ENCODE measurements around the gene RNF152. TPM values are rescaled to one million over a fixed set of nuclear protein-coding genes. Genes with fewer than 3 reads are reported as not detected.
A peak's percentile ranks its signal among the peaks of the same experiment; 100 is the strongest.

The RNF152 gene
- polyA plus RNA-seq, 1 of the 3 experiments (the other 2 are of a cell fraction), result 6.6 TPM

GRCh38 chr18:61833387-61833786 is 59.4 kb downstream of the RNF152 start:
- ChIA-PET CTCF (interaction anchor here (1.0 to 1.9 kb wide), 5 partner anchors 21 to 197 kb away, joined by 3 to 6 read pairs (median 4); no protein-coding TSS in a partner anchor), POLR2A (interaction anchor here (1.0 kb wide), 1 partner anchor 197 kb away, joined by 3 read pairs; no protein-coding TSS in a partner anchor)
- 4% methylated on average over 5 of the region's 5 CpGs for WGBS (ENCODE audit: low lambda C conversion rate)
- H3K79me2 ChIP-seq (ENCODE audit: insufficient read depth), result peaks cover 91% of the 10 kb centered on the region
- H4K20me1 ChIP-seq (ENCODE audit: insufficient read depth), result peaks cover 4% of the 10 kb centered on the region; the same call in 1 of the 2 replicates
- peaks cover 20 to 26% of the 10 kb centered on the region in 2 experiments for H3K4me1 ChIP-seq (ENCODE audit: control insufficient read depth in 1 of 2, insufficient read depth in 2 of 2, low read depth in 1 of 2, low read length in 1 of 2)
- peak; percentile 44 for DNase-seq
- H3F3A ChIP-seq (replicated peaks; ENCODE audit: insufficient read depth), result peaks cover 32% of the 10 kb centered on the region
- H3K27ac ChIP-seq (ENCODE audit: low read depth in 2 of 2, low read length in 1 of 2), result peak overlapping the region; percentile 94
- peak overlapping the region; percentile 14; the same call in 1 of the 2 replicates for H3K9ac ChIP-seq
- H3K9me3 ChIP-seq, result peaks cover 5% of the 10 kb centered on the region; the same call in 1 of the 2 replicates
- H3K4me2 ChIP-seq, result peak overlapping the region; percentile 45
- peak overlapping the region in 1 of 2 experiments; percentile 8; a peak in 1 of 4 replicates for H3K4me3 ChIP-seq (ENCODE audit: low read depth in 2 of 2, low read length in 1 of 2)
- H3K27me3 ChIP-seq (ENCODE audit: insufficient read depth), result no peaks in the 10 kb centered on the region
- no peaks in the 10 kb centered on the region for H3K9me2 ChIP-seq
- H3K36me3 ChIP-seq (replicated peaks in 1 of 2; ENCODE audit: control insufficient read depth in 1 of 2, insufficient read depth in 2 of 2, low read length in 1 of 2), result peaks cover 4 to 17% of the 10 kb centered on the region in 2 experiments
- H2AFZ ChIP-seq (ENCODE audit: low read depth), result no peak overlapping the region
- peak; percentile 29 for TF ChIP-seq RAD21 (IDR thresholded peaks at IDR 0.05; ENCODE audit: low read length)
- no peak for TF ChIP-seq RXRA (IDR thresholded peaks at IDR 0.05; ENCODE audit: borderline replicate concordance, low read depth)
- no peak for TF ChIP-seq RFX5 (IDR thresholded peaks at IDR 0.05; ENCODE audit: low read length)
- TF ChIP-seq CHD2 (IDR thresholded peaks at IDR 0.05; ENCODE audit: low read length, partially characterized antibody), result peak; percentile 17
- no peak for TF ChIP-seq NRF1 (IDR thresholded peaks at IDR 0.05; ENCODE audit: low read depth, low read length)
- no peak for TF ChIP-seq IRF3 (IDR thresholded peaks at IDR 0.05; ENCODE audit: low read depth, low read length)
- no peak for TF ChIP-seq CTCF (IDR thresholded peaks at IDR 0.05)
- peak; percentile 72 for TF ChIP-seq POLR2AphosphoS5 (IDR thresholded peaks at IDR 0.05; ENCODE audit: low read depth, low read length)
- no peak for TF ChIP-seq EZH2phosphoT487 (IDR thresholded peaks at IDR 0.05; ENCODE audit: borderline replicate concordance, low read depth)
- TF ChIP-seq EP300 (IDR thresholded peaks at IDR 0.05; ENCODE audit: borderline replicate concordance in 1 of 2, low read depth in 1 of 2, low read length in 1 of 2), result peak; percentile 62 to 75
- TF ChIP-seq TCF12 (IDR thresholded peaks at IDR 0.05), result peak; percentile 86
- TF ChIP-seq ZBTB33 (IDR thresholded peaks at IDR 0.05; ENCODE audit: borderline replicate concordance, low read depth), result no peak
- no peak for TF ChIP-seq SMC3 (IDR thresholded peaks at IDR 0.05; ENCODE audit: low read depth, low read length)
- peak; percentile 33; the same call in 1 of the 2 replicates for TF ChIP-seq JUND (IDR thresholded peaks at IDR 0.05)
- TF ChIP-seq FOXJ3 (CRISPR knock-in tag; IDR thresholded peaks at IDR 0.05), result no peak
- TF ChIP-seq YY1 (IDR thresholded peaks at IDR 0.05; ENCODE audit: low read depth), result no peak
- 0 out of 2 replicates have a peak, but pooled peaks have one; percentile 36 for TF ChIP-seq MAX (IDR thresholded peaks at IDR 0.05; ENCODE audit: low read depth)
- 0 out of 2 replicates have a peak, but pooled peaks have one; percentile 28 for TF ChIP-seq RCOR1 (IDR thresholded peaks at IDR 0.05; ENCODE audit: low read length)
- no peak for TF ChIP-seq SIN3A (IDR thresholded peaks at IDR 0.05; ENCODE audit: borderline replicate concordance, low read depth, low read length)
- 0 out of 2 replicates have a peak, but pooled peaks have one; percentile 41 for TF ChIP-seq FOXM1 (IDR thresholded peaks at IDR 0.05; ENCODE audit: low read depth)
- TF ChIP-seq PBX3 (IDR thresholded peaks at IDR 0.05), result peak; percentile 53; the same call in 1 of the 2 replicates
- no peak for TF ChIP-seq ELF1 (IDR thresholded peaks at IDR 0.05)
- TF ChIP-seq MXI1 (IDR thresholded peaks at IDR 0.05; ENCODE audit: low read depth, low read length), result no peak
- TF ChIP-seq REST (IDR thresholded peaks at IDR 0.05; ENCODE audit: low read depth, low read length), result no peak
- no peak for TF ChIP-seq GATA2 (CRISPR knock-in tag; IDR thresholded peaks at IDR 0.05)
